GM13976 (cell line): ENCODE measurements around the gene RGCC.

Experiments
- DNase-seq: peaks from one replicate; pipeline ENCODE4 v3.0.0; 2012; ENCODE audit warnings: low spot score
- in situ Hi-C: fragments of 300-500 bp; cut with MboI; formaldehyde crosslinking; loops from one replicate; pipeline ENCODE4 v1.12.0; 2022; ENCODE audit warnings: low sequenced_read_pairs, mixed read lengths, inconsistent platforms; ENCODE audit not compliant: unreplicated experiment
- TF ChIP-seq, protein P1 (sequence below): IDR thresholded peaks from 2 replicates; pipeline ENCODE4 v1.5.1; 2012; ENCODE audit warnings: borderline replicate concordance, mild to moderate bottlenecking; ENCODE audit not compliant: insufficient read depth; ENCODE audit errors: extremely low read depth, missing control alignments, control extremely low read depth

Gene RGCC

DNA sequence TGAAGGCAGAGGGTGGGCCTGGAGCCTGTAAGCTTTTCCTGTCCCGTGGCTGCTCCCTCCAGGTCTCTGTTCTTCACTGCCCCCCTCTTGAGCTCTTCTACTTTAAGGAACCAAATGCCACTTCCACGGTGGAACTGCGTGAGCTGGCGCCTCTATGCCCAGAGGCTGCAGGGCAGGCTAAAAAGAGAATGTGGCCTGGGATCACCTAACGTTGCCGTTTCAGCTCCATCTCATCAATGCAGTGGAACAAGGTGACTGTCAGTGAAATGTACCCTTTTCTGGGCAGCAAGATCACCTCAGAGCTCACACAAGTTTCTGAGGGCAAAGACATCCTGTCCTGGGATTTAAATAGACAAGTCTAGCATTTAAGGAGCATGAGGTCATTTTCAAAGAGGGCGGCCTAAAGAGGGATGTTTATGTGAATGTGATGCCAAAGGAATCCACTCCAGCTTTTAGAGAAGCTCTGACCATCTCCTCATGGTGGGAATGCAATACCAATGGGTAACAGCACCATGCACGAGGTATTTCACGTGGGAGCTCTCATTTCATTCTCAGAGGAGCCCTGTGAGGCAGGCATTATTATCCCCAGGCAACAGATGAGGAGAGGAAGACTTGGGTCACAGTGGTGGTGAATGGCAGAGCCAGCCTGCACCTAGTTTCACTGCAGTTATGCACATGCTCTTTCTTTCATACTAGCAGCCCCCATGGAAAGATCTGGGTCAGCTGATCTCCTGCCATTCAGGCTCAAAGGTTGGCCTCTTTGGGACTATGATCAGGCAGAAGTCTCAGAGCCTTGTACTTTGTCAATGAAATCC, 39.3 kb downstream of the RGCC start:
- in situ Hi-C loops, result no loop called here
- TF ChIP-seq, protein P1, sequence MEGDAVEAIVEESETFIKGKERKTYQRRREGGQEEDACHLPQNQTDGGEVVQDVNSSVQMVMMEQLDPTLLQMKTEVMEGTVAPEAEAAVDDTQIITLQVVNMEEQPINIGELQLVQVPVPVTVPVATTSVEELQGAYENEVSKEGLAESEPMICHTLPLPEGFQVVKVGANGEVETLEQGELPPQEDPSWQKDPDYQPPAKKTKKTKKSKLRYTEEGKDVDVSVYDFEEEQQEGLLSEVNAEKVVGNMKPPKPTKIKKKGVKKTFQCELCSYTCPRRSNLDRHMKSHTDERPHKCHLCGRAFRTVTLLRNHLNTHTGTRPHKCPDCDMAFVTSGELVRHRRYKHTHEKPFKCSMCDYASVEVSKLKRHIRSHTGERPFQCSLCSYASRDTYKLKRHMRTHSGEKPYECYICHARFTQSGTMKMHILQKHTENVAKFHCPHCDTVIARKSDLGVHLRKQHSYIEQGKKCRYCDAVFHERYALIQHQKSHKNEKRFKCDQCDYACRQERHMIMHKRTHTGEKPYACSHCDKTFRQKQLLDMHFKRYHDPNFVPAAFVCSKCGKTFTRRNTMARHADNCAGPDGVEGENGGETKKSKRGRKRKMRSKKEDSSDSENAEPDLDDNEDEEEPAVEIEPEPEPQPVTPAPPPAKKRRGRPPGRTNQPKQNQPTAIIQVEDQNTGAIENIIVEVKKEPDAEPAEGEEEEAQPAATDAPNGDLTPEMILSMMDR, result no peak

DNA sequence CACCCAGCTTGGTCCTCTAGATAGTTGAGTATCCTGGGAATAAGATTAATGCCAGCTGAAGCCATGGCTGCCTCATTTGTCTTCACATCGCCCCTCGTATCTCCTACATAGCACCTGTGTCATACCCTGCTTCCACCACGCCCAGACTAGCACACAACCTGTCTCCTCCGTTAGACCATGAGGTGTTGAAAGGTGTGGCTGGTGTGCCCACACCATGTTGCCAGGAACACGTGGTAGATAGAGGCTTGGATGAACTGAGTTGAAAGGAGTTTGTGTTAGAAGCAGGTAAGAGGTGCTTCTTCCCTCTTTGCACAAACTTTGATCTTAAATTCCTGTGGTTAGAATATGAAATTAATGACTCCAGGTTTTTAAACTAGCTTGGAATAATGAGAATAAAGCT, 40.1 kb downstream of the RGCC start:
- DNase-seq, result no peak
- TF ChIP-seq, protein P1, result no peak
- in situ Hi-C loops, result no loop called here

More for the DNA sequence above, 39.3 kb downstream of the RGCC start:
- no peak for DNase-seq

DNA sequence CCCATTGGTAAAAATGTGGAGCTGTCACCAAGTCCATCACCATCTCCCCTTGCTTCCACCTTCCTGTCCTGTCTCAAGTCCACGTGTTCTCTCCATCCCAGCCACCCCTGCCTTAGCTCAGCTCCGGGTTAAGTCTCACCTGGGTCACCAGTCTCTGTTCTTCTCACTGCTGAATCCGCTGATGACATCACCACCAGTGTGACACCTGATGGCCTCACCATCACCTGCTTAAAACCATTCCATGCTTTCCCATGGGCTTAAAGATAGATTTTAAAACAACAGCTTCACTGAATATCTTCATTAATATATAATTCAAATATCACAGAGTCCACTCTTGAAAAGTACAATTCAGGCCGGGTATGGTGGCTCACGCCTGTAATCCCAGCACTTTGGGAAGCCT, 42.1 kb downstream of the RGCC start:
- DNase-seq, result no peak
- in situ Hi-C loops, result no loop called here
- TF ChIP-seq, protein P1, result no peak

DNA sequence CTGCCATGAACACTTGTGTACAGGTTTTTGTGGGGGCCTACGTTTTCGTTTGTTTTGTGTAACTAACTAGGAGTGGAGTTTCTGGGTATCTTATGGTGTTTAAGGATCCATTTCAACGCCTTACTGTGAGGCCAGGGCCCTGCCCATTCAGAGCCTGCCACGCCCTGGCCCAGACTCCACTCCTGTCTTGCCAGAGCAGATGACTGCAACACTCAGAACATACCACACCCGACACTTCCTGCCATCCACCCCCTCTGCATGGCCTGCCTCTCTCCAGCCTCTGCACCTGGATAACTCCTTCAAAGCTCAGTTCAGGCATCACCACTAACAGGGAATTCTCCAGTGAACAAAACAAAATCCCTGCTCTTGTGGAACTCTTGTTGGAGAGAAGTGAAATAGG, 43.2 kb downstream of the RGCC start:
- no peak for DNase-seq
- in situ Hi-C loops, result no loop called here
- TF ChIP-seq, protein P1, result no peak

DNA sequence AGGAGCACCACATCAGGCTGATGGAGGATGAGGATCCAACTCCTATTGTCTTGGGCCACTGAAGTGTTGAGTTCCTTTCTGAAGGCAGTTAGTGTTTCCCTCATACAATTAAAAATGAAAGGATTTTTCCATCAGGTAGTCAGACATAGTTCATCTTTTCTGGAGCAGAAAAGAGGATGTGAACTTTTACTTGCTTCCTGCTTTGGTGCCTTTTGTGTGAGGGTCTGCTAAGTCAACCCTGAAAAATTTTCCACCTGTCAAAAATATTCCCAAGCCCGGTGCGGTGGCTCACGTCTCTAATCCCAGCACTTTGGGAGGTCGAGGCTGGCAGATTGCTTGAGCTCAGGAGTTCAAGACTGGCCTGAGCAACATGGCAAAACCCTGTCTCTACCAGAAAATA, 43.9 kb downstream of the RGCC start:
- in situ Hi-C loops, result no loop called here
- TF ChIP-seq, protein P1, result no peak
- no peak for DNase-seq

DNA sequence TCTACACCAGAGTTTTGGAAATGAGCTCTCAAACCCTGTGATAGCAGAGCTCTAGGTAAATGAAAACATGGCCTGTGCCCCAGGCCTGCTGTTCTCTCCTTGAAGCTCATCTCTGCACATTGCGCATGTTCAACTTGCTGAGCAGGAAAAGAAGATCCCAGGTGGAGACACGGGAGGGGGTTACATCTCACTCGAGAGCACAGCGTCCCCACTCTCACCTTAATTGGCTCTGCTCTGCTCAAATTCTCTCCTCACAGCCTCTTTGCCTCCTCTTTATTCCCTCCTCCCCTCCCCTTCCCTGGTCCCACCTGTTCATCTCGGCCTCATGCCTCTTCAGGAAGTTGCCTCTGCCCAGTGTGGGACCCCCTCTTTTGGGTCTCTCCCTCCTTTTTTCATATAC, 44.7 kb downstream of the RGCC start:
- in situ Hi-C loops, result no loop called here
- TF ChIP-seq, protein P1, result no peak
- DNase-seq, result no peak
